KOPT-K1 (cell line): ENCODE data around the gene MTMR2.

ENCODE experiments used
- H3K27ac ChIP-seq: fragments of 200-600 bp; sonication (generic); 2 replicates; pipeline ENCODE4 v1.5.1; 2016; ENCODE audit warnings: antibody characterized with exemption, mild to moderate bottlenecking, low read depth, low read length; ENCODE audit not compliant: poor library complexity, severe bottlenecking
- H3K36me3 ChIP-seq: fragments of 200-600 bp; sonication (generic); 2 replicates; pipeline ENCODE4 v1.5.1; 2017; ENCODE audit warnings: antibody characterized with exemption, mild to moderate bottlenecking, low read length, moderate library complexity; ENCODE audit not compliant: insufficient read depth
- H3K9me3 ChIP-seq: fragments of 200-600 bp; sonication (generic); 2 replicates; pipeline ENCODE4 v1.5.1; 2017; ENCODE audit warnings: antibody characterized with exemption, low read length, mild to moderate bottlenecking; ENCODE audit not compliant: insufficient read depth, poor library complexity, severe bottlenecking

MTMR2 gene

DNA sequence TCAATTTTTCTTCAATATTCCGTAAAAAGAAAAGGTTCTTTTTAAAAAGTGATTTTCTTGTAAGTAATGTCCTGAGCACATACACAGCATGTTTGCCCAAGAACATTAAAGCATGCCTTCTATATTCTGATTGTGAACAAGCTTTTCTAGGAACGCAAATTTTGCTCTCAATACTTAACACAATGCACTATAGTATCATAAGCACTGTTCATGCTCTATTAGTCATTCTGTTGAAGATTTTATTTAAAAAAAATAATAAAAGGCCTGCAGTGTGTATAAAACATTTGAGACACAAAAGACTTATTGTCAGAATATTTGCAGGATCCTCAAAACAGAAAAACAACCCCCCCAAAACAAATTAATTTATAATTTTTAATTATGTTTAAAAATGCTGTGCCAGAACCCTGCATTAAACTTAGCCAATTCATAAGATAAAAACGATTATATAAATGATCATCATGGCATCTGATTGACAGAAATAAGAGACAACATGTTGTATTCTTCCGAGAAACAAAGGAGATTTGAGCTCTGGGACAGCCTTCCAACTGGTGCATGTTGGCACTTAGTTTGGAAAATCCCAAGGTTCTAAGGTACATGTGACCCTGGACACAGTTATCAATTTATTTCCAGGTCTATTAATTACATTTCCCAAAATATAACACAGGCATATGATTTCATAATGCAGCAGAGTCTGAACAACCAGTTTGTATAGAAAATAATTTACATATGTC, 13.1 kb downstream of the MTMR2 start:
- Histone ChIP-seq H3K27ac (no peak overlapping the region), H3K9me3 (no peaks in the 10 kb centered on the region)

DNA sequence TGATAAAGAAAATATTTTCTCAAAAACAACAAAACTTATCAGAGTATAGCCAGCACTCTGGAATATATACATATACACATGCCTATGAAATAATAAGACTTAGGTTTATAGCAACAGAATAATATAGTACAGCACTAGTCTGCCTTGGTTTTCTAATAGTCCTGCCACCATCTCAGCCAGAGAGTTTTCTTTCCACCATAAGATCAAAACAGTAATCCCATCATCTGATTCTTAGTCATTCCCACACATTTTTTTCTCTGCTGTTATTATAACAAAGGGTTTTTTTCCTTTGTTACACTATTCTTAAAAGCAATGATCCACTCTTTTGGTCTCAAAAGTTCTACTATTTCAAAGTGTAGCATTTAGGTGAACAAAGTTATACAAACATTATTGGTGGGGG, 15.1 kb downstream of the MTMR2 start:
- Histone ChIP-seq H3K9me3 (no peaks in the 10 kb centered on the region), H3K27ac (no peak overlapping the region), H3K36me3 (no peaks in the 10 kb centered on the region)

More for the DNA sequence above, 13.1 kb downstream of the MTMR2 start:
- no peaks in the 10 kb centered on the region for H3K36me3 ChIP-seq

DNA sequence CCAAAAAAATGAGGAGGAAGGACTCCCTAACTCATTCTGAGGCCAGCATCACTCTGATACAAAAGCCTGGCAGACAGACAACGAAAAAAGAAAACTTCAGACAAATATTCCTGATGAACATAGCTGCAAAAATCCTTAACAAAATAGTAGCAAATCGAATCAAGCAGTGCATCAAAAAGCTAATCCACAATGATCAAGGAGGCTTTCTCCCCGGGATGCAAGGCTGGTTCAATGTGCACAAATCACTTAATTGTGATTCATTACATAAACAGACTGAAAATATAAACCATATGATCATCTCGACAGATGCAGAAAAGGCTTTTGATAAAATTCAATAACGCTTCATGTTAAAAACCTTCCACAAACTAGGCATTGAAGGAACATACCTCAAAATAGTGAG, 16.4 kb downstream of the MTMR2 start:
- no peak overlapping the region for H3K27ac ChIP-seq
- H3K36me3 ChIP-seq = no peaks in the 10 kb centered on the region
- no peaks in the 10 kb centered on the region for H3K9me3 ChIP-seq

DNA sequence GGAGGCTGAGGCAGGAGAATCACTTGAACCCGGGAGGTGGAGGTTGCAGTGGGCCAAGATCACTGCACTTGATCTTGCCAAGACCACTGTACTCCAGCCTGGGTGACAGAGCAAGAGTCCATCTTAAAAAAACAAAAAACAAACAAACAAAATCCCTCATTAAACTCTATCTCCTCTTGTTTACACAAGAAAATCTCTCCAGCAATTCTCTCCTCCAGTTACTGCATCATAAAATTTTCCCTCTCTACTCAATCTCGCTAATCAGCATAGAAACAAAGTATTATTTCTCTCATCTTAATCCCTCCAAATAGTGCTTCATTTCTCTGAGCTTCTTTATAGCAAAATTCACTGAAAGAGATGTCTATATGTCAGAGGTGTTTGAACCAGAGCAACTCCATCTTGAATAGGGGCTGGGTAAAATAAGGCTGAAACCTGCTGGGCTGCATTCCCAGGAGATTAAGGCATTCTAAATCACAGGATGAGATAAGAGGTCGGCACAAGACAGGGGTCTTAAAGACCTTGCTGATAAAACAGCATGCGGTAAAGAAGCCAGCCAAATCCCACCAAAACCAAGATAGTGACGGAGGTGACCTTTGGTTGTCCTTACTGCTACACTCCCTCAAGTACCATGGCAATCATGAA, 19.8 kb downstream of the MTMR2 start:
- H3K27ac ChIP-seq = no peak overlapping the region
- no peaks in the 10 kb centered on the region for H3K36me3 ChIP-seq
- no peaks in the 10 kb centered on the region for H3K9me3 ChIP-seq

DNA sequence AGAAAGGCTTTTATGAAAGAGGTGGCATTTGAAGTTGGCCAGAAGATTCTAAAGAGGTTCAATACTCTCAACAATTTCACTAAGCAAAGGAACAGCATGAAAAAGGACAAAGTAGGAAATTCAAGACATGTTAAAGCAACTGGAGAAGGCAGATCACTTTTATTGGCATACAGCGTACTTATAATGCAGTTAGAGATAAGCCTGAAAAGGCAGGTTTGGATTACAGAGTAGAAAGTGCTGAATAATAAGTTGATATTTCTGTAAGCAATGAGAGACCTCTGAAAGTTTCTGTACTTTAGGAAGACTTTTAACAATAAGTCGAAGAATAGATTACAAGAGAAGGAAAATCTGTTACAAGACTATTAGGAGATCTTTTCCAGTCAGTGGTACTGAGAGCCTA, 25.1 kb downstream of the MTMR2 start:
- Histone ChIP-seq H3K36me3 (no peaks in the 10 kb centered on the region), H3K27ac (no peak overlapping the region), H3K9me3 (no peaks in the 10 kb centered on the region)

DNA sequence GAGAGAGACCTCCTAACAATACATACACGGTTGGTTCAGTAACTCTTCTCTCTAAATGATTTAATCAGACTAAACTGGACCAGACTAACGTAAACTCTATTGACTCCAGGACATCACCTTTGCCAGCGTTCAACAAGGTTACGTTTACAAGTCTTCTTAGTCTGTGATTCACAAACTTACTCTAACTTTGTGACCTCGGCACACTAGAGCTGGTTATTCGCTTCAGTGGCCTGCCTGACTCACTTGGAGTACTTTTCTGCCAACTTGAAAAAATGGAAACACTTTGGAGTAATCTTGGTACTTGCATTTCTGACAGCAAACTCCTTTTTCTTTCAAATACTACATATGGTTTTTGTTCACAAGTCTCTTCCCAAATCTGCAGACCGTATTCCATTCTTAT, 26.2 kb downstream of the MTMR2 start:
- H3K27ac ChIP-seq = no peak overlapping the region
- no peaks in the 10 kb centered on the region for H3K36me3 ChIP-seq
- H3K9me3 ChIP-seq = no peaks in the 10 kb centered on the region

DNA sequence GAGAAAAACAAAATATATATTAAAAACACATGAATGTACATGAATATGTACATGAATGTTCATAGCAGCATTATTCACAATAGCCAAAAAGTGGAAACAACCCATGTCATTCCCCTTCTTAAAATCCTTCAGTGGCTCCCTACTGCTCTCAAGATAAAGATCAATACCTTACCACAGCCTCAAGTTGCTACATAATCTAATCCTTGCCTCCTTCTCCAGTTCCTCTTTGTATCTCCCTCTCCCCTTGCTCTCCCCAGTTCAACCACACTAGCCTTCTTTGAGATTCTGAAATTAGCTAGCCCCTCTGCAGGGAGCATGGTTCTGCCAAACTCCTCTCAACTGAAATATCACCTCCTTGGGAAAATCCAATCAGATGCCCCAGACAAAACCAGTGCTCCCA, 28.1 kb downstream of the MTMR2 start:
- no peaks in the 10 kb centered on the region for H3K9me3 ChIP-seq
- H3K27ac ChIP-seq = no peak overlapping the region
- H3K36me3 ChIP-seq = no peaks in the 10 kb centered on the region

DNA sequence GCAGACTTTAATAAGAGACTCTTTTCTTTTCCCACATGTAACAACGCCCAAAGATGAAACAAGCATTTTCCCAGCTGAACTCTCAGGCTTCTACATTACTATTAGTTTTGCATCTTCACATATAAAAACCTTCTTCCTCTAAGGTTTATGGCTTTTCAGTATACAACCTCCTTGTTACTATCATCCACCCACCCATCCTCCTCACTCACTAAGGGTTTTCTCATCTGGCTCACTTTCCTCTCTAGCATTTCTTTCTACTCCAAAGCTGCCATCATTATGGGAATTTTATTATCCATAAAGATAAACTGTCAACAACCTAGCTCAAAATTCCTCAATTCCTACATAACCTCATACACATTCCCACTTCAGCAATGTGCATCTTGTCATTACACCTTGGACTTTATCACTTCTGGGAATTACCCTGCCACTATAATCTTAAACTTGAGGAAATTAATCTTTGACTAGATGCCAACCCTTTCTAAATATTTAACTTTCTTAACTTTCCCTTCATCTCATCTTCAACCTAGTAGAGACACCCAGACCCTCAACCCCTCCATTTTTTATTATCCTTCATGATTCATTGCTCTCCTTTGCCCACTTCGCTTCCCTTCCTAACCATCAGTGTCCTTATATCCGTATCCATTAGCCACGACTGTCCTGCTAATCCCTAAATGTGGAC, 30.9 kb downstream of the MTMR2 start:
- Histone ChIP-seq H3K36me3 (no peaks in the 10 kb centered on the region), H3K27ac (no peak overlapping the region), H3K9me3 (no peaks in the 10 kb centered on the region)

DNA sequence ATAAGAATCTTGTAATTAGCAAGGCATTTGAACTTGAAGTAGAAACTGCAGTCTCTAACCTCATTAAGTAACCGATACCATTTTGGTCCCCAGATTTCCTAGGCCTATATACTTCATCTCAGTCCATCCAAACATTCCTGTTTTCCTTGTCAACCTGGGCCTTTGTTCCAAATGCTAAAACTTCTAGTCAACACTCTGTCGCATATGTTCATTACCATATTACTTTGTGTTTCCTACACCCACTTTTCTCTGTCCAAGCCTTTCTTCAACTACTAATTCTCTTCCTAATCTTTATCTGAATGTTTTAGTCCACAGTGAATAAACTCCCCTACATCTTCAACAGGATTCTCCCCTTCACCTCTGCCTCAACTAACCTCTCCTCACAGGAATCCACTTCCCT, 31.4 kb downstream of the MTMR2 start:
- Histone ChIP-seq H3K27ac (no peak overlapping the region), H3K9me3 (no peaks in the 10 kb centered on the region), H3K36me3 (no peaks in the 10 kb centered on the region)

DNA sequence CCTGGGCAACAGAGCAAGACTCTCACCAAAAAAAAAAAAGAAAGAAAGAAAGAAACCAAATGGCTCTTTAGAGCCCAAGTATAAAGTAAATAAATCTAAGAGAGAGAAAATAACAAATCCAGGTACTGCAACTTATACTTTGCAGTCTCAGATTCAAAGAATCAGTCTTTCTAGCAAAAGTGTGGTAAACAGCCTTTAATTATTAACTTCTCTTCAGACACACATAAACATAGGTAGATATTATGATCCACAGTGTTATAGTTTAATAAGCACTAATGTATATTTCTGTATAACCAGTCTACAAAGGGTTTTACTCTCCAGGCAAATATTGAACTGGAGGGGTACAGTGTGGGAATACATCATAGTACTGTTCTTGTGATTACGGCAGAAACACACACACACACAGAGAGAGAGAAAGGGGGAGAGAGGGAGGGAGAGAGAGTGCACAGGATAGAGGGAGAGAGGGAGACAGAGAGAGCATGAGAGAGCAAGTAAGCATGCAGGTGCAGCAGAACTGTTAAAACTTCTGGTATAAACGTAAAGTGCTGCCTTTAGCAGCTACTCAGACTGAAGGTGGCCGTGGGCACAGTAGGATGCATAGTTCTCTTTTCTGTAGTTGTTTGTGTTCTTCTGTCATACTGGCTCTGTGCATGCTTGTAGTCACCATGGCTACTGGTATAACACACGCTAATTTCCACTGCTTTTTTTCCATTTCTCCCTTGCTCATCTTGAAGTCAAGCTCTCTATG, 32.3 kb downstream of the MTMR2 start:
- Histone ChIP-seq H3K9me3 (no peaks in the 10 kb centered on the region), H3K36me3 (peaks cover 7% of the 10 kb centered on the region), H3K27ac (no peak overlapping the region)

DNA sequence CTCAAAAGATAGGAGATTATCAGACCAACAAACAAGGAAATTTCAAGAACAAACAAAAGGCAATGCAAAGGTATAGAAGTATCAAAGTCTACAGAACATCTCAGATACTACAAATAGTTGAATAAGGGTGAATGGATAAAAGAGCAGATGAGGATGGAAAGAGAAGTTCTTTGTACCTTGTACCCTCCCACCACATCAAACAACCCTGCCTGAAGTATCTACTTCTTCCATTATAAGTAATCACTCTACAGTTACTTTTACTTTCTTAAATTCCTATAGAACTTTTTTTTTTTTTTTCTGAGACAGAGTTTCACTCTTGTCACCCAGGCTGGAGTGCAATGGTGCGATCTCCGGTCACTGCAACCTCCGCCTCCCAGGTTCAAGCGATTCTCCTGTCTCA, 35.1 kb downstream of the MTMR2 start:
- Histone ChIP-seq H3K9me3 (no peaks in the 10 kb centered on the region), H3K36me3 (peaks cover 7% of the 10 kb centered on the region), H3K27ac (no peak overlapping the region)

DNA sequence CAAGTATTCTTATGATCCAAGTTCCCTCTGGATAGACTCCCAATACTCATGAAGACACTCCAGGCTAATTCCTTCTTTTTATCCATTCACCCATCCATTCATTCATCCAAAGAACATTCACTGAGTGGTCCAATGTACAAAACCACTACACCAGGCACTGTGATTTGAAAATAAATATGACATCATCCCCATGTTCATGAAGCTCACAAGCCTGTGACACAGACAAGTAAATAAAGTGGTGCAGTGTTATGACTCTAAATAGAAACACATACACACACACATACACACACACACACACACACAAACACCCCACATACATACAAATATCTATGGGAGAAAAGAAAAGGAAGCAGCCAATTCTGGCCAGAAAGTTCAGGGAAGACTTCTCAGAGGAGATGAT, 35.5 kb downstream of the MTMR2 start:
- H3K36me3 ChIP-seq = peaks cover 7% of the 10 kb centered on the region
- H3K9me3 ChIP-seq = no peaks in the 10 kb centered on the region
- H3K27ac ChIP-seq = no peak overlapping the region

DNA sequence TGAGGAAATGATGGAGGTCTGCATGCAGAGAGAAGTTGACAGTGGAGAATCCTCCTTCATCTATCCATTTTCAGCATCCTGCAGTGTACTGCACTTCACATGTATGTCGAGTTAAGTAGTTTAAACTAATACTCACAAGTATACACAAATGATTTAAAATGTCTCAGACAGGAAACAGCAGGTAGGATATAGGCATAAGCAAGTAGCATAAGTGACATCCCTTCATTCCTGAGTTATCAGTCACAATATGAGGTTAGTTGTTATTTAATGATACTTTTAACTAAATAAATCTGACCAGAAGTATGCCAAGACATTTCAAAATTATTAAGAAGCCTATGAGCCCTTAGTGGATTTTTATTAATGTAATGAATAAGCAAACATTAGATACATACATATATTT, 37.4 kb downstream of the MTMR2 start:
- H3K27ac ChIP-seq = no peak overlapping the region

DNA sequence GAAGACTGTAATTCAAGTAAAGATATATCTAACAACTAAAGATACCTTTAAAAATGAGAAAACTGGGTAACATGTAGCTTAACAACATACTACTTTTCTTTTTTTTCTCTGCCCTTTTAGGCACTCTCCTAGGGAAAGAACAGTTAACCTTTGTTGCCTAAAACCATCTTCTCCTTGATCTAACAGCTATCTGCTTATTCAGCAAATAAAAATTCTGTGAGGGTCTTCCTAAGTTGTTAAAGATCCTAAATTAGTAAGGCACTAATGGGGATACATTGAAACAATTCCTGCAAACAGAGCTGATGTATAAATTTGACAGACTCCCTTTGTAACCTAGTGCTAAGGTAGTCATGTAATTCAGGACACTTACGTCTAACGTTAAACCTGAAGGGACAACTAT, 39.1 kb downstream of the MTMR2 start:
- Histone ChIP-seq H3K27ac (no peak overlapping the region), H3K9me3 (no peaks in the 10 kb centered on the region), H3K36me3 (peaks cover 7% of the 10 kb centered on the region)

More for the DNA sequence above, 37.4 kb downstream of the MTMR2 start:
- Histone ChIP-seq H3K9me3 (no peaks in the 10 kb centered on the region), H3K36me3 (peaks cover 7% of the 10 kb centered on the region)

DNA sequence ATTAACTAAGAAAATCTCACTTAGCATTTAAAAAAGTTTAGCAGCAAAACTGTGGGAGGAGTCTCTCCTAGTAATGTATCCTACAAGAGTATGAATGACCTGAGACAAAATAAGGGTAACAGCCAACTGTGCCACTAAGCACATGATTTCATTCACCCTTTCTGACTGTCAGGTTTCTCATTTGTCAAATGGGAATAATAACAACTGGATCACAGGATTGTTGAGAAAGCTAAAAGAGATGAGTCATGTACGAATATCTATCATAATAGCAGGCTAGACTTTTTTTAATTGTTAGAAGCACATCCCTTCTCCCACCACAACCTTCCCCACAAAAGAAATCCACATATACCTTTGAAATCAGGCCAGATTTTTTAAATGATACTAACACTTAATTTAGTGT, 39.5 kb downstream of the MTMR2 start:
- no peaks in the 10 kb centered on the region for H3K9me3 ChIP-seq
- no peak overlapping the region for H3K27ac ChIP-seq
- peaks cover 7% of the 10 kb centered on the region for H3K36me3 ChIP-seq
